IPS-NIHi7 (cell line): Measurements from ENCODE around the gene LRRC37A2.
"Not testable (repeated sequence)": the region's sequence is repeated elsewhere in the genome, so short reads cannot be mapped to it uniquely, and the experiment has no call there.

Experiments
- DNase-seq: peaks from one replicate; pipeline ENCODE4 v3.0.0; 2012; ENCODE audit warnings: mixed read lengths; ENCODE audit errors: extremely low spot score

Gene LRRC37A2

GRCh38 chr17:46598344-46598931 lies 86.2 kb downstream of the LRRC37A2 start:
- DNase-seq = not testable (repeated sequence)

- not testable (repeated sequence) for DNase-seq
Measured at GRCh38 chr17:46600767-46601166, 88.5 kb downstream of the LRRC37A2 start.

GRCh38 chr17:46603125-46603524 lies 90.9 kb downstream of the LRRC37A2 start:
- DNase-seq = not testable (repeated sequence)
